ENCODE results near the gene DYNLT2.

DNA sequence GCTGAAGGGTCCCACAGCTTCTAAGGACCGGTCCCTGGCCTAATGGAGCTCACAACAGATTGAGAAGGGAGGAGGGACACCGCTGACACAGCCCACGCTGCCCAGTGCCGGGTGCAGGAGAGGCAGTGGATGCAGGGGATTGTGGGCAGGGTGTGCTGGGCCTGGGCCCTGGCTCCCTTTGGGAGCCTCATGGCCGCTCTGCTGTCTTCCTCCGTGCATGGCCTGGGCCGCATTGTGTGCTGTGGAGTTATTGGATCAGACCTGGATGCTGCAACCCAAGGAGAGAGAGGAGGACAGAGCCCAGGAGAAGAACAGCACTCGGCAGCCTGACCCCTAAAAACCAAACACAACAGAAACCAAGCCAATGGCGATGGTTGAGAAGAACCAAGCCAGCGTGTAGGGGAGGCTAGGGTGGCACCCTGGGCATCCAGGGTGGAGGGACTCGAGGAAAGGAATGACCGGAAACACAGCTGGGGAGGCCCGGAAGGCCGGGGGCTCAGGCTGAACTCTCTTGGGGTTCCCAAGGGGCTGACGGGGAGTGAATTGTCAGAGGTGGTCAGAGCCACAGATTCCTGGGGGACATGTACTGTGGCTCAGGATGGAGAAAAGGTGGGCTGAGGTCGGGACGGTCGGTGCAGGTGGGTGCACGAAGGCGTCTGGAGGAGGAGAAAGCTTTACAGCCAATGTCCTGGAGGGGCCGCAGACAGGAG, 41.1 kb upstream of the DYNLT2 start:
- TF ChIP-seq, protein P1, sequence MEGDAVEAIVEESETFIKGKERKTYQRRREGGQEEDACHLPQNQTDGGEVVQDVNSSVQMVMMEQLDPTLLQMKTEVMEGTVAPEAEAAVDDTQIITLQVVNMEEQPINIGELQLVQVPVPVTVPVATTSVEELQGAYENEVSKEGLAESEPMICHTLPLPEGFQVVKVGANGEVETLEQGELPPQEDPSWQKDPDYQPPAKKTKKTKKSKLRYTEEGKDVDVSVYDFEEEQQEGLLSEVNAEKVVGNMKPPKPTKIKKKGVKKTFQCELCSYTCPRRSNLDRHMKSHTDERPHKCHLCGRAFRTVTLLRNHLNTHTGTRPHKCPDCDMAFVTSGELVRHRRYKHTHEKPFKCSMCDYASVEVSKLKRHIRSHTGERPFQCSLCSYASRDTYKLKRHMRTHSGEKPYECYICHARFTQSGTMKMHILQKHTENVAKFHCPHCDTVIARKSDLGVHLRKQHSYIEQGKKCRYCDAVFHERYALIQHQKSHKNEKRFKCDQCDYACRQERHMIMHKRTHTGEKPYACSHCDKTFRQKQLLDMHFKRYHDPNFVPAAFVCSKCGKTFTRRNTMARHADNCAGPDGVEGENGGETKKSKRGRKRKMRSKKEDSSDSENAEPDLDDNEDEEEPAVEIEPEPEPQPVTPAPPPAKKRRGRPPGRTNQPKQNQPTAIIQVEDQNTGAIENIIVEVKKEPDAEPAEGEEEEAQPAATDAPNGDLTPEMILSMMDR (IDR thresholded peaks at IDR 0.05), result no peak
- TF ChIP-seq POLR2A (IDR thresholded peaks at IDR 0.05), result no peak

Measured in testis (tissue), 2 donors.